ENCODE results near the gene CDH7. TPM values are rescaled to one million over a fixed set of nuclear protein-coding genes. Genes with fewer than 3 reads are reported as not detected.

Gene CDH7
- not detected for total RNA-seq (2021; ENCODE audit: unreplicated experiment)
- 0.04 TPM for polyA plus RNA-seq (2012; ENCODE audit: insufficient read length)
- percentile 6 among the genes with signal in this experiment for Bru-seq, nascent RNA
- BruChase-seq, experiment 1, labeled RNA remaining after a 2-hour chase: percentile 4 among the genes with signal in this experiment
- percentile 4 among the genes with signal in this experiment for BruChase-seq, experiment 2, labeled RNA remaining after a 6-hour chase
- long read RNA-seq: 0 reads

GRCh38 chr18:65750389-65751154 is at the start of gene CDH7:
TSS of gene CDH7 (plus strand) at chr18:65751012. CDS start at chr18:65762843, 11,831 bp downstream.
- CTCF ChIA-PET: no interaction called here
- Histone ChIP-seq H3K4me1 (ENCODE audit: control insufficient read depth, insufficient read depth, low read length) (no peaks in the 10 kb centered on the region), H3K27ac (ENCODE audit: low read length) (no peak within 1 kb of the TSS), H3K4me3 (ENCODE audit: low read depth in 2 of 2, low read length in 2 of 2) (no peak within 1 kb of the TSS; a peak in 1 of 4 replicates), H3K9me3 (ENCODE audit: control insufficient read depth, insufficient read depth, low read depth, low read length) (no peaks in the 10 kb centered on the region), H3K36me3 (ENCODE audit: control insufficient read depth, insufficient read depth, low read length) (no peaks in the 10 kb centered on the region), H3K27me3 (ENCODE audit: control insufficient read depth, insufficient read depth, low read length) (no peaks in the 10 kb centered on the region)
- DNase-seq (ENCODE audit: low read depth, low spot score) (no peak), ATAC-seq (no peak)
- intact Hi-C loops (cut with micrococcal nuclease; ENCODE audit: unreplicated experiment) (no loop called here), in situ Hi-C loops (cut with HindIII; ENCODE audit: low pct_unique_long_range_greater_than_20kb, low sequenced_read_pairs) (no loop called here)
- TF ChIP-seq POLR2AphosphoS5 (IDR thresholded peaks at IDR 0.05; ENCODE audit: low read depth, low read length): no peak
- TF ChIP-seq SIN3A (IDR thresholded peaks at IDR 0.05; ENCODE audit: borderline replicate concordance, insufficient read depth, low read depth, low read length): no peak
- no peak for TF ChIP-seq REST (IDR thresholded peaks at IDR 0.05; ENCODE audit: insufficient read depth in 1 of 2, low read depth in 2 of 2, low read length in 1 of 2)
- no peak for TF ChIP-seq TCF7L2 (IDR thresholded peaks at IDR 0.05; ENCODE audit: low read depth, low read length)
- no peak for TF ChIP-seq CTCF (IDR thresholded peaks at IDR 0.05)
- BruUV-seq (replicated peaks): no TSS peak
- POLR2A ChIA-PET: no interaction called here

- CTCF ChIA-PET: no interaction called here
Measured at GRCh38 chr18:65704046-65704445, 46.8 kb upstream of the CDH7 start.

More at GRCh38 chr18:65704046-65704445, 46.8 kb upstream of the CDH7 start:
- H3K27me3 ChIP-seq (ENCODE audit: control insufficient read depth, insufficient read depth, low read length): no peaks in the 10 kb centered on the region
- DNase-seq (ENCODE audit: low read depth, low spot score) (no peak), ATAC-seq (no peak)
- H3K4me1 ChIP-seq (ENCODE audit: control insufficient read depth, insufficient read depth, low read length): no peaks in the 10 kb centered on the region
- no peaks in the 10 kb centered on the region for H3K36me3 ChIP-seq (ENCODE audit: control insufficient read depth, insufficient read depth, low read length)
- in situ Hi-C loops (cut with HindIII; ENCODE audit: low pct_unique_long_range_greater_than_20kb, low sequenced_read_pairs): no loop called here
- intact Hi-C loops (cut with micrococcal nuclease; ENCODE audit: unreplicated experiment): no loop called here
- no peak for TF ChIP-seq POLR2AphosphoS5 (IDR thresholded peaks at IDR 0.05; ENCODE audit: low read depth, low read length)
- TF ChIP-seq TCF7L2 (IDR thresholded peaks at IDR 0.05; ENCODE audit: low read depth, low read length): no peak
- TF ChIP-seq CTCF (IDR thresholded peaks at IDR 0.05): no peak
- no peak for TF ChIP-seq SIN3A (IDR thresholded peaks at IDR 0.05; ENCODE audit: borderline replicate concordance, insufficient read depth, low read depth, low read length)
- no peak for TF ChIP-seq REST (IDR thresholded peaks at IDR 0.05; ENCODE audit: insufficient read depth in 1 of 2, low read depth in 2 of 2, low read length in 1 of 2)
- POLR2A ChIA-PET: no interaction called here
- no TSS peak for BruUV-seq (replicated peaks)
- no peak overlapping the region for H3K4me3 ChIP-seq (ENCODE audit: low read depth in 2 of 2, low read length in 2 of 2)
- no peak overlapping the region for H3K27ac ChIP-seq (ENCODE audit: low read length)
- no peaks in the 10 kb centered on the region for H3K9me3 ChIP-seq (ENCODE audit: control insufficient read depth, insufficient read depth, low read depth, low read length)
